Measurements from ENCODE around the gene NAA16.
"Not testable (repeated sequence)": the region's sequence is repeated elsewhere in the genome, so short reads cannot be mapped to it uniquely, and the experiment has no call there.

The NAA16 gene

GRCh38 chr13:41411522-41411921 lies 100.5 kb downstream of the NAA16 start:
- no peak for DNase-seq

- DNase-seq: no peak
Measured at GRCh38 chr13:41413872-41414271, 102.8 kb downstream of the NAA16 start.

- no peak for DNase-seq
Measured at GRCh38 chr13:41416276-41416675, 105.2 kb downstream of the NAA16 start.

GRCh38 chr13:41418027-41418426 lies 107.0 kb downstream of the NAA16 start:
- DNase-seq: no peak

DNA sequence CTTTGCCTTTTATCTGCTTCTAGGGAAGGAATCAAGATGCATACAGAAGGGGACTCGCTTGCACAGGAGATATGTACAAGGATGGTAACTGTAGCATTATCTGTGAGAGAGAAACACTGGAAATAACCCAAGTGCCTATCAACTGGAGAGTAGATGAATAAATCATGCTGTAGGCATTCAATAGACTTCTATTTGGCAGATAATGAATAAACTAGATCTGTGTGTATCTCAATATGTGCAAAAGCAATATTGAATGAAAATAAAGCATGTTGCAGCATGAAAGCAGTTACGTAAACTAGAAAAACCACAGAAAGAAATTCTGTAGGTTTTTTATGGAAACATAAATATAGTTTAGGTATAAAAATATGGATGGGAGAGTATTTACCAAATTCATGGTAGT lies 107.7 kb downstream of the NAA16 start:
- DNase-seq: no peak

GRCh38 chr13:41419206-41419605 lies 108.1 kb downstream of the NAA16 start:
- no peak for DNase-seq

DNA sequence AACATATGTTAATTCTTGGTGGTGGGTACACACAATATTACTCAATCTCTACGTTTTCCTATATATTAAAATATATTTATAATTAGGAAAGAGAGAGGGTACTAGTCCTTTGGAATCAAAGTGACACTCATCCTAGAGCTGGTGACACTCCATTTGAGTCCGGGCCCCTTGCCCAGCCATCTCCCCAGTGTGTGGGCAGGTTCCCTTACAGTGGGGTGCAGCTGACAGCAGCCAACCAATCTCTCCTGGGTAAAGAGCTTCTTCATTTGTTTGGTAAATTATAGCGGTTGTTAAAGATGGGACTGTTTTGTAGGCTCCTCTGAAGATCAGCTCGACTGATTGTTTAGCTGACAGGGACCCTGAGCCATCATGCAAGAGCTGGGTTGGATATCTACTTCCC lies 109.1 kb downstream of the NAA16 start:
- DNase-seq: no peak

DNA sequence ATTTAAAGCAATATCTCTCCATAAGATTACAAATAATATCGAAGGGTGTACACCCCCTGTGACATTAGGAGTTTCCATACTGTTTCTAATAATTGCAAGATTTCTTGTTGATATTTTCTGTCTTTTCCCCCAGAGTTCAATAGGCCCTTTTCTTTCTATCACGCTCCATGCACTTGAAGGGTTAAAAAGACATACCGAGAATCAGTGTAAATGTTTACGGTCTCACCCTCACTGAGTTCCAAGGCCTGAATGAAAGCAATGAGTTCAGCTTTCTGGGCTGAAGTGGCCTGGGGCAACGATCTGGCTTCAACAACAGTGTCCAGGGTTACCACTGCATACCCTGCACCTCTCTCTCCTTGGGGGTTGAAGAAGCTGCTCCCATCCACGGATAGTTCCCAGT lies 110.3 kb downstream of the NAA16 start:
- not testable (repeated sequence) for DNase-seq

DNA sequence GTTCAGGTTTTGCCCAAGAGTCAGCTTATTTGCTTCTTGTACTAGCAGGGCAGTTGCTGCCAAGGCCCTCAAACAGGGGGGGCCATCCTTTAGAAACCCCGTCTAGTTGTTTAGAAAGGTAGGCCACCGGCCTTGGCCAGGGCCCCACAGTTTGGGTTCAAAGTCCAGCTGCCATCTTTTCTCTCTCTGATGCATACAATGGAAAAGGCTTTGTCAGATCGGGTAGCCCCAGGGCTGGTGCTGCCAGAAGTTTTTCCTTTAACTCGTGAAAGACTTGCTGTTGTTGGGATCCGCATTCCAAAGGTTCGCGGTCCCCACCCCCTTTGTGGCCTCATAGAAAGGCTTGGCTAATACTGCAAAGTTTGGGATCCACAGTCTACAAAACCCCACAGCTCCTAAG lies 110.9 kb downstream of the NAA16 start:
- DNase-seq: not testable (repeated sequence)

DNA sequence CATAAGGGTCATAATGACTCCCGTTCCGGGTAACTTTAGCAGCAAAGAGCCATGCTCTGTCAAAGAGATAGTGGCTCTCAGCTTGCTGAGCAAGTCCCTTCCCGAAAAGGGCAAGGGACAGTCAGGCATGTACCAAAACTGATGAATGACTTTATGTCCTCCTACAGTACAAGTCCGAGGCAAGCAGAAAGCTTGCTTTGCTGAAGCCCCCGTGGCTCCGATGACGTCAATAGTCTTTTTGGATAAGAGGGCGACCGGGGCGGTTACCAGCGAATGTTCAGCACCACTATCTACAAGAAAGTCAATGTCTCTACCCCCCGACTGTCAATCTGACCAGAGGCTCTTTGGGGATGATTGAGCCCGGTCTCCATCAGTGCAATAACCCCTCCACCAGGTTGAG lies 112.2 kb downstream of the NAA16 start:
- DNase-seq: not testable (repeated sequence)

DNA sequence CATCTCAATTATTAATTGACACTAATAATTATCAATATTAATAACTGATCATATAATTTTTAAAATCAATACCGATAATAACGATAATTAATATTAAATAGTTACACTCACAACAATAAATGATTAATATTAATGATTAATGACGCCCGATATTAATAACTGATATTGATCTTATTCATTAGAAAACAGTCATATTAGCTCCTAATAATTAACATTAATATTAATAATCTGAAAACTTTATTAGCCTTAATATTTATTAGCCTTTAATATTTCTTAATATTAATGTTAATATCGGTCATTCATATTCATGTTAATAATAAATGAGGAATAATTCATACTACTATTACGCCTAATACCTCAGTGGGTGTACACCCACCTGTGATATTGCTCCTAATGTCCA lies 113.6 kb downstream of the NAA16 start:
- not testable (repeated sequence) for DNase-seq

- DNase-seq: no peak
Measured at GRCh38 chr13:41426047-41426446, 115.0 kb downstream of the NAA16 start.
